ENCODE measurements around the gene PLXNA4.

- no peak for TF ChIP-seq CTCF (IDR thresholded peaks at IDR 0.05)
- no peak for TF ChIP-seq POLR2AphosphoS5 (IDR thresholded peaks at IDR 0.05)
- no peak for TF ChIP-seq POLR2A (IDR thresholded peaks at IDR 0.05)
These were observed 209.3 kb downstream of the PLXNA4 start for GRCh38 chr7:132367004-132367403.

Data from stomach (tissue), 4 donors.